B cell (primary cell): ENCODE data around the gene ERG. TPM values are rescaled to one million over a fixed set of nuclear protein-coding genes. Genes with fewer than 3 reads are reported as not detected.

ENCODE experiments used
- ATAC-seq: fragments of 200-7000 bp; cut with Tn5 transposase; one replicate; pipeline ENCODE4 v1.10.0; 2021; ENCODE audit warnings: low read depth, mild to moderate bottlenecking, moderate number of reproducible peaks, moderate library complexity
- CTCF ChIA-PET: fragments of 350-600 bp; sonication (Branson Sonifier 250); formaldehyde crosslinking; loops from one replicate; lab custom pipeline; 2021; ENCODE audit warnings: antibody characterized with exemption, inconsistent platforms; lab: Charles Lee
- POLR2A ChIA-PET: fragments of 350-600 bp; sonication (Branson Sonifier 250); formaldehyde crosslinking; loops from one replicate; lab custom pipeline; 2021; ENCODE audit warnings: antibody characterized with exemption; lab: Charles Lee
- DNase-seq: peaks from one replicate; pipeline ENCODE4 v3.0.0; 2013
- H2AFZ ChIP-seq: 2 replicates; pipeline ENCODE4 v1.6.1; 2012; ENCODE audit warnings: mild to moderate bottlenecking, low read depth, low read length; ENCODE audit not compliant: insufficient read depth, poor library complexity, severe bottlenecking
- H3K27ac ChIP-seq, 2 donors: 1 replicate in 1 of 2; 2 replicates in 1 of 2; pipeline ENCODE4 v1.5.1; 2012 to 2013; ENCODE audit warnings: low read length in 2 of 2, mild to moderate bottlenecking in 2 of 2, moderate library complexity in 1 of 2
- H3K27me3 ChIP-seq, 4 experiments: fragments of 200-600 bp in 1 of 4; sonication (generic) in 1 of 4; replicated peaks in 1 of 4; 1 replicate in 2 of 4; 2 replicates in 2 of 4; pipeline versions ENCODE4 v1.6.1 to v1.7.0; 2013 to 2016; ENCODE audit warnings: low read length in 3 of 4, mild to moderate bottlenecking in 2 of 4, mixed read lengths in 1 of 4, moderate library complexity in 1 of 4; ENCODE audit not compliant: insufficient read depth in 4 of 4, control insufficient read depth in 3 of 4; ENCODE audit errors: control extremely low read depth in 1 of 4
- H3K36me3 ChIP-seq, 2 experiments: replicated peaks in 1 of 2; 1 replicate in 1 of 2; 2 replicates in 1 of 2; pipeline versions ENCODE4 v1.6.1 to v1.7.1; 2013; ENCODE audit warnings: low read length in 1 of 2; ENCODE audit not compliant: insufficient read depth in 2 of 2, control insufficient read depth in 1 of 2; ENCODE audit errors: control extremely low read depth in 1 of 2, extremely low read depth in 1 of 2
- H3K4me1 ChIP-seq, 2 donors: fragments of 200-600 bp in 1 of 2; sonication (generic) in 1 of 2; 1 replicate in 1 of 2; 2 replicates in 1 of 2; pipeline versions ENCODE4 v1.5.1 to v1.6.1; 2013 to 2017; ENCODE audit warnings: low read length in 2 of 2; ENCODE audit not compliant: control insufficient read depth in 2 of 2, insufficient read depth in 2 of 2
- H3K4me2 ChIP-seq: replicated peaks from 2 replicates; pipeline ENCODE3; 2012; ENCODE audit warnings: mild to moderate bottlenecking, low read depth, low read length; ENCODE audit not compliant: poor library complexity, severe bottlenecking
- H3K4me3 ChIP-seq, 5 experiments: fragments of 200-600 bp in 1 of 5; sonication (generic) in 1 of 5; 1 replicate in 3 of 5; 2 replicates in 2 of 5; pipeline versions ENCODE4 v1.5.1 to v1.7.0; 2011 to 2016; ENCODE audit warnings: low read length in 4 of 5, mild to moderate bottlenecking in 4 of 5, low read depth in 2 of 5, control low read depth in 1 of 5, moderate library complexity in 1 of 5; ENCODE audit not compliant: insufficient read depth in 1 of 5; ENCODE audit errors: control extremely low read depth in 1 of 5, extremely low read depth in 1 of 5
- H3K79me2 ChIP-seq: fragments of 200-600 bp; sonication (generic); one replicate; pipeline ENCODE4 v1.6.0; 2016; ENCODE audit warnings: low read length; ENCODE audit not compliant: control insufficient read depth, insufficient read depth
- H3K9ac ChIP-seq: fragments of 200-600 bp; sonication (generic); 2 replicates; pipeline ENCODE4 v1.6.1; 2017; ENCODE audit warnings: mild to moderate bottlenecking, low read length, moderate library complexity
- H3K9me3 ChIP-seq, 3 donors: one replicate each; pipeline versions ENCODE4 v1.6.1 to v1.7.1; 2013; ENCODE audit warnings: low read length in 2 of 3; ENCODE audit not compliant: control insufficient read depth in 2 of 3, insufficient read depth in 1 of 3; ENCODE audit errors: control extremely low read depth in 1 of 3
- H4K20me1 ChIP-seq: 2 replicates; pipeline ENCODE4 v1.6.0; 2012; ENCODE audit warnings: mild to moderate bottlenecking, low read length; ENCODE audit not compliant: insufficient read depth, control insufficient read depth, poor library complexity, severe bottlenecking
- H3K27ac Mint-ChIP-seq: one replicate; pipeline ENCODE4 v1.8.0; 2021; ENCODE audit warnings: mixed read lengths
- H3K27me3 Mint-ChIP-seq: one replicate; pipeline ENCODE4 v1.8.0; 2021; ENCODE audit warnings: mixed read lengths
- H3K4me1 Mint-ChIP-seq: one replicate; pipeline ENCODE4 v1.8.0; 2021; ENCODE audit warnings: mixed read lengths
- H3K4me3 Mint-ChIP-seq: one replicate; pipeline ENCODE4 v1.8.0; 2021; ENCODE audit warnings: mixed read lengths
- H3K9me3 Mint-ChIP-seq: one replicate; pipeline ENCODE4 v1.8.0; 2022; ENCODE audit warnings: mixed read lengths; ENCODE audit not compliant: insufficient read depth
- CTCF ChIP-seq: fragments of 200-600 bp; IDR thresholded peaks from one replicate; pipeline ENCODE4 v1.8.0; 2022; ENCODE audit warnings: antibody characterized with exemption, mild to moderate bottlenecking
- EZH2 ChIP-seq: IDR thresholded peaks from 2 replicates; pipeline ENCODE4 v1.6.1; 2012; ENCODE audit warnings: borderline replicate concordance, low read depth, mild to moderate bottlenecking, moderate library complexity, low read length; ENCODE audit not compliant: insufficient read depth, poor library complexity, severe bottlenecking
- WGBS: methylation state at CpG from one replicate; pipeline ENCODE4 v1.1.5; 2013; ENCODE audit warnings: missing lambda C conversion rate; ENCODE audit not compliant: insufficient coverage; 5-methylcytosine and 5-hydroxymethylcytosine counted together
- intact Hi-C: fragments of 100-400 bp; cut with micrococcal nuclease; formaldehyde crosslinking; loops from one replicate; pipeline ENCODE4 v1.10.0; 2022
- polyA plus RNA-seq: library from polyadenylated mRNA; depleted of rRNA; stranded (reverse); fragments of >200 nt; gene quantifications from 2 replicates; pipeline ENCODE4 v1.2.3, GENCODE V29; 2012
- total RNA-seq, 2 donors: library from RNA; stranded (reverse); fragments of 120-200 nt in 1 of 2; gene quantifications; 1 replicate in 1 of 2; 2 replicates in 1 of 2; pipeline versions ENCODE4 v1.2.3 to v1.2.4, GENCODE V29; 2013 to 2022

ERG gene
- total and polyA plus RNA-seq, 2 donors (not counting 1 experiment from before 2014, with no cell fraction given) = 0.17 TPM; not detected in 1

- Mint-ChIP-seq H3K9me3 (no peaks in the 10 kb centered on the region), H3K27ac (no peak overlapping the region), H3K4me1 (no peaks in the 10 kb centered on the region), H3K4me3 (no peak overlapping the region), H3K27me3 (peaks cover 30% of the 10 kb centered on the region)
- CTCF ChIA-PET = no interaction called here
- Histone ChIP-seq H3K27me3 (peaks cover 0 to 11% (median 1%) of the 10 kb centered on the region in 4 experiments), H3K9me3 (peaks cover 0 to 8% (median 0%) of the 10 kb centered on the region in 3 donors), H3K4me2 (no peak overlapping the region), H3K27ac (no peak overlapping the region), H3K79me2 (no peaks in the 10 kb centered on the region), H3K4me3 (no peak overlapping the region), H4K20me1 (no peaks in the 10 kb centered on the region), H3K36me3 (no peaks in the 10 kb centered on the region), H3K9ac (no peak overlapping the region), H2AFZ (no peak overlapping the region), H3K4me1 (no peaks in the 10 kb centered on the region)
- no peak for TF ChIP-seq EZH2
- no peak for TF ChIP-seq CTCF
- no peak for DNase-seq
- ATAC-seq = no peak
- no CpG with 5 or more reads among the region's 3 CpGs for WGBS
- intact Hi-C loops = no loop called here
- POLR2A ChIA-PET = no interaction called here
Measured at GRCh38 chr21:38489271-38489652, 9.0 kb downstream of the ERG start.

- Mint-ChIP-seq H3K4me3 (no peak overlapping the region), H3K4me1 (no peaks in the 10 kb centered on the region), H3K27me3 (peaks cover 28% of the 10 kb centered on the region), H3K27ac (no peak overlapping the region), H3K9me3 (no peaks in the 10 kb centered on the region)
- Histone ChIP-seq H3K79me2 (no peaks in the 10 kb centered on the region), H3K9ac (no peak overlapping the region), H3K27me3 (peaks cover 0 to 6% (median 1%) of the 10 kb centered on the region in 4 experiments), H3K4me3 (no peak overlapping the region), H3K36me3 (no peaks in the 10 kb centered on the region), H3K4me1 (no peaks in the 10 kb centered on the region), H2AFZ (no peak overlapping the region), H3K27ac (no peak overlapping the region), H3K4me2 (no peak overlapping the region), H3K9me3 (peaks cover 0 to 5% (median 0%) of the 10 kb centered on the region in 3 donors), H4K20me1 (no peaks in the 10 kb centered on the region)
- no peak for ATAC-seq
- intact Hi-C loops = no loop called here
- no peak for DNase-seq
- ChIA-PET CTCF (no interaction called here), POLR2A (no interaction called here)
- WGBS = 28% methylated on average over 6 of the region's 11 CpGs
- TF ChIP-seq CTCF = no peak
- TF ChIP-seq EZH2 = no peak
Measured at GRCh38 chr21:38488640-38489270, 9.5 kb downstream of the ERG start.
